ENCODE measurements around the gene ANKRD23.
A peak's percentile ranks its signal among the peaks of the same experiment; 100 is the strongest.

The ANKRD23 gene

DNA sequence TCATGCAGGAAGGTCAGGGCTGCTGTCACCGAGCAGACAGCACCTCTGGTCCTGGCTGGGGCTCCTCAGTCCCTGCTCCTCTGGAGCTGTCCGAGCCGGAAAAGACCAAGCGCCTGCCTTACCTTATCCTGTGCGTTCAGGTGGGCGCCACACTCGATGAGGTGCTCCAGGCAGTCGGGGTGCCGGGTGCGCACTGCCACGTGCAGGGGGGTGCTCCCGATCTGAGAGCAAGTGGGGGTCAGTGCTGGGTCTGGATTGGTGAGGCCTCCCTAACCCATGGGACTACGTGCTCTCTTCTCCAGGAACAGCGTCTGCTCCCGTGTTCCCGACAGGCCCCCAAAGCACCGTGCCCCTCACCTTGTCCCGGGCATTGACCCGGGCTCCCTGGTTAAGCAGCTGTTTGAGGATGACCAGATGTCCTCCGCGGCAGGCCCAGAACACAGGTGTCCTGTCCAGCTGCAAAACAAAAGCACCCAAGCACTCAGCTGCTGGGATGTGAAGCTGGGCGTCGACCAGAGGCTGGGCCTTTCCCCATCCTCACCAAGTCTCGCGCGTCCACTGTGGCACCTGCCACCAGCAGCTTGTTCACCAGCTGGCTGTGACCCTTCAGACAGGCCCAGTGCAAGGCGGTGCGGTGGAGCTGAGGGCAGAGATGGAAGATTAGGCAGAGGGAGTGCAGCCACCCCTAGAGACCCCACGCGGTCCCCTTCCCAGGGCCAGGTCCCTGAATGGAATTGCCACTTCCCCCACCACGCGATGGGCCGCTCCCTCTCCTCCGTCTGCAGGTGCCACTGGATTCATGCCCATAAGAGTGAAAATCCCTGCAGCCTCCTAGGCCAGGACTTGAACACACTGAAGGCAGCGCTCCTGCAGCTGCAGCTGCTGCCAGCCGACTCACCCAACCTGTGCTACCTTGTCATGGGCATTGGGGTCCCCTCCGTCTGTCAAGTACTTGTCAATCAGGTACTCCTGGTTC is 3.7 kb downstream of the ANKRD23 start:
- H3K4me3 ChIP-seq (ENCODE audit: low read depth, low read length) = no peak overlapping the region

GRCh38 chr2:96839293-96839874 is 4.4 kb downstream of the ANKRD23 start:
- no peak overlapping the region for H3K4me3 ChIP-seq (ENCODE audit: low read depth, low read length)

DNA sequence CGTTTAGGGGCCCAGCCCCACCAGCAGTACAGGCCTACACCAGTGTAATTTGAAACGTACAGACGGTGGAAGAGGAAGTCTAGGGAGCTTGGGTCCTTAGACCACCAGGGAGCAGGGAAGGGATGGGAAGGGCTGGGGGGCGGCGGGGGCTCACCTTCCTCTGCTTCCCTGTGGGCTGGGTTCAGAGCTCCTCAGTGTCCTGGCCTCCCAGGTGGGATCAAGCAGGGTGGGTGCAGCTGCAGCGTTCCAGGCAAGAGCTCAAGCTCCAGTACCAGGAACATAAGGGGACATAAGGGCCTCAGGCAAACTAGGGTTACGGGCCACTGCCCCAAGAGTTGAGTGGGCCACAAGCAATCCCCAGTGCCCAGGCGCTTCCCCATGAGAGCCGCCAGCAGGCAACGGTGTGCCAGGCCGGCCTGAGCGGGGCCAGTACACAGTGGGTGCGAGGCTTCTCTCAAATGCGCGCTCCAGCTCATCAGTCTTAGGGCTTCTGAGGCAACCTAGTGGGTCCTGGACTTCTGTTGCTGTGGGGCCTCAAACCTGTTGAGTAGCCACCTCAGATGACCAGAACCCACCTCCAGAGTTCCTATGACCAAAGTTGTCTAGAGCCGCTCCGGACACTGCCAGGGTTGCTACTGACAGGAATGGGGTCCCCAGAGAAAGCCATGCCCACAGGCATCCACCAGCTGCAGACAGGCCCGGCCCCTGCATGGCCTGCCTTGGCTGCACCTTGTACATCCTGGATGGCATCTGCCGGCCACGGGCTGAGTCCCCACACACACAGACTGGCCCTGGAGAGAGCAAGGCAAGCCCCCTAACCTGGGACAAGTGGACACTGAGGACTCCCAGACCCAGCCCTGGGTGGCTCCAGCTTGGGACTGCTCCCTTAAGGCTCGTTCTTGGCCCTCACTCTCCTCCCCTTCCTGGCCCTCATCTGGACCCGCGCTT is 5.2 kb downstream of the ANKRD23 start:
- H3K4me3 ChIP-seq (ENCODE audit: low read depth, low read length) = no peak overlapping the region

- no peak overlapping the region for H3K4me3 ChIP-seq (ENCODE audit: low read depth, low read length)
Measured at GRCh38 chr2:96837575-96837974, 6.2 kb downstream of the ANKRD23 start.

DNA sequence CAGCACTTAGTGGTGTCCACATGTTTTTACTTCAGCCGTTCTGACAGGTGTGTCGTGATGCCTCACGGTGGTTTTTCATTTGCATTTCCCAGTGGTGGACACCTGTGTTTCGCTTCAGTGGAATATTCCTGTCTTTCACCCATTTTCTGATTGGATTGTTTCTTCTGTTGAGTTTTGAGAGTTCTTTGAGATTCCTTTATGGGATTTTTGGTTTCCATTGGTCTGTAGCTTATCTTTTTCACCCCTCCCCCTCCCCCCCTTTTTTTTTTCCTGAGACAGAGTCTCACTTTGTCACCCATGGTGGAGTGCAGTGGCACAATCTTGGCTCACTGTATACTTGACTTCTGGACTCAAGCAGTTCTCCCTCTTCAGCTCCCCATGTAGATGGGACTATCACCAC is 8.0 kb downstream of the ANKRD23 start:
- no peak overlapping the region for H3K4me3 ChIP-seq (ENCODE audit: low read depth, low read length)

DNA sequence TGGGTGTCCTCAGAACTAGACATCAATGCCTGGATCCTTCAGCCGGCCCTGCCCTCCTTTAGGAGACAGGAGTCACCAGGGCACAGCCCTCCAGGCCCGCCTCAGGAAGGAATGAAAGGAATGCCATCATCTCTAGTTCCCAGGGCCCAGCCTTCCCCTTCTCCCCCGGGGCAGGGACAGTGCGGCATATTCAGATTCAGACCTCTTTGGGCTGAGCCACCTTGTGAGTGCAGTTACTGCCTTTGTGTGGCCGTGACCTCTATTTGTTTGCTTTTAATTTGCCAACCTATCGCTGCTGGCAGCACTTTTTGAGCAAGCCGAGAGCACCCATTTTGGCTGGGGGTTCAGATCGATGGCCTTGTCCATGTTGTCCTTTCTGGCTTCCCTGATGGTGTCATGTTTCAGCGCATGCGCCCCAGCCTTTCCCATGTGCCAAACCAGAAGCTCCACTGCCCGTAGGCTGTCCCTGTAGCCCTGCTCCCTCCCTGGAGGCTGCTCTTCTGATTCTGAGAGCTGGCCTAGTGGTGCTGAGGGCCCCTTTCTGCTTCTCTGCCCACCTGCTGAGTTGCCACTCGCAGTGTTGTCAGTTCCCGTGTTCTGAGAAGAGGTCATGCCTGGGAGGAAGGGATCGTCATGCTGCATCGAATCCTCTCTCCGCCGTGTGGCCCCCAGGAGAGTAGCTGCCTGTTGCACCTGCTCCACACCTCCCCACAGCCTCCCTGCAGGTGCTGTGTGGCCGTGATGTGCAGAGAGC is 10.9 kb downstream of the ANKRD23 start:
- H3K4me3 ChIP-seq (ENCODE audit: low read depth, low read length) = peak overlapping the region; percentile 6

DNA sequence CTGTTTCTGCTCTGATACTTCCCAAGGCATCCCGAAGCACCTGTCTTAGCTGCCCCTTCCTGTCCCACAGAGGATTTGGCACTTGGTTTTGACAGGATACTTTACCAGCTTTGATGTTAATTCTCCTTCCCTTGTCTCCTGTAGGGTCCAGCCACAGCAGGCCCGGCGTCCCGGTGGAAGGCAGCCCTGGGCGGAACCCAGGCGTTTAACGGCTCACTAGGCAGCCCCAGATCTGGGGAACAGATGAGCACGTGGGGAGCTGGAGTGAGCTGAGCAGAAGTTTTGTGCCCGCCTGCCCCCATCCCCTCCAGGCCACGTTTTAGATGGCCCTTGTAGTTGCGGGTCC is 11.4 kb downstream of the ANKRD23 start:
- H3K4me3 ChIP-seq (ENCODE audit: low read depth, low read length) = no peak overlapping the region

DNA sequence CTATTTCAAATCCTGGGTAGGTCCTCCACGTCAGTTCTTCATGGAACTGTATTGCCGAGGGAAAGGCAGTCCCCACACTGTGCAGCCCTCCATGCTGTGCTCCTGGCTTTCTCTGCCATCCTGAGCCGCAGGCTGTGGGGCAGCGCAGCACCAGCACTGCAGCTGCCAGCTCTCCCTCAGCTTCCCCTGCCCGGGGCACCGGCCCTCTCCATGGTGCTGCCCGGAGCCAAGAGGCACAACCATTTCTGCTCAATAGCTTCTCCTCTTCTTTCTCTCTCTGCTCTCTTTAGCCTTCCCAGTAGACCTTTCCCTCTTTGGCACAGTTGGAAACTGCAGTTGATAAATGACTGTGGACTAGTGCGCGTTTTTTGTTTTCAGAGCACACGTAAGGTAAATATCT is 12.1 kb downstream of the ANKRD23 start:
- H3K4me3 ChIP-seq (ENCODE audit: low read depth, low read length) = no peak overlapping the region

DNA sequence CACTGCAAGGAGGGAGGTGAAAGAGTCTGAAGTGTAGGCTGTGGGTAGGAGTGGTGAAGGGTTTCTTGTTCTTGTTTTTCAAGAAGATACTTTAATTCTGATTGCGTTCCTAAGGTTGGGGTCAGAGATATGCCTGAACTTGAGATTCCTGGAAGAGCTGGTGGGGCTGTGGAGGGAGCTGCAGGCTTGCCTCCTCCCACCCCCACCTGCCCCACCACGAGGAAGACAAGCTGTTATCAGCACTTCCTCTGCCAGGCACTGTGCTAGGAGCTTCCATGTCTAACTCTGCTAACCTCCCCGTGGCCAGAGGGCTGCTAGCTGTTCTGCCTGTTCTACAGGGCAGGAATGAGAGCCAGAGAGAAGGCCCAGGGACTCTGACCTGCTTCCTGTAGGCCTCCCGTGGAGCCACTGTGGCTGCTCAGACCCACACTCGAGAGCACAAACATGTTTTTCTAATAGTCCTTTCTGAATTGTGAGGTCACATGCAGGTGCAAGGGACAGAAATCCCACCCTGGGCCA is 13.7 kb downstream of the ANKRD23 start:
- no peak overlapping the region for H3K4me3 ChIP-seq (ENCODE audit: low read depth, low read length)

DNA sequence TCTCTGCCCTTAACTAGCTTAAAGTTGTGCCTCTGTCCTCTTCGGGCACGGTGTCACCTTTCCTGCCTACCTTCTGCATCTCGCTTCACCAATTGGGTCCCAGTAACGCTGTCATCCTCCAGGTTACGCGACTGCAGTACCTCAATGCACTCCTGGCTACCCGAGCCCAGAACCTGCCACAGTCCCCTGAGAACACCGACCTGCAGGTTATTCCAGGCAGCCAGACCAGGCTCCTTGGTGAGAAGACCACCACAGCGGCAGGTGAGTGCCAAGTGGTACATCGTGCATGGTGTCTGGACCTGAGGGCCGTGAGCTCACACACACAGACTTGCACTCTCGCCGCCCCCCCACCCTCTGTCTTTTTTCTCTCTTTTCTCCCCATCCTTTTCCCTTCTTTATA is 14.9 kb downstream of the ANKRD23 start:
- H3K4me3 ChIP-seq (ENCODE audit: low read depth, low read length) = no peak overlapping the region

GRCh38 chr2:96828436-96828835 is 15.4 kb downstream of the ANKRD23 start:
- no peak overlapping the region for H3K4me3 ChIP-seq (ENCODE audit: low read depth, low read length)

DNA sequence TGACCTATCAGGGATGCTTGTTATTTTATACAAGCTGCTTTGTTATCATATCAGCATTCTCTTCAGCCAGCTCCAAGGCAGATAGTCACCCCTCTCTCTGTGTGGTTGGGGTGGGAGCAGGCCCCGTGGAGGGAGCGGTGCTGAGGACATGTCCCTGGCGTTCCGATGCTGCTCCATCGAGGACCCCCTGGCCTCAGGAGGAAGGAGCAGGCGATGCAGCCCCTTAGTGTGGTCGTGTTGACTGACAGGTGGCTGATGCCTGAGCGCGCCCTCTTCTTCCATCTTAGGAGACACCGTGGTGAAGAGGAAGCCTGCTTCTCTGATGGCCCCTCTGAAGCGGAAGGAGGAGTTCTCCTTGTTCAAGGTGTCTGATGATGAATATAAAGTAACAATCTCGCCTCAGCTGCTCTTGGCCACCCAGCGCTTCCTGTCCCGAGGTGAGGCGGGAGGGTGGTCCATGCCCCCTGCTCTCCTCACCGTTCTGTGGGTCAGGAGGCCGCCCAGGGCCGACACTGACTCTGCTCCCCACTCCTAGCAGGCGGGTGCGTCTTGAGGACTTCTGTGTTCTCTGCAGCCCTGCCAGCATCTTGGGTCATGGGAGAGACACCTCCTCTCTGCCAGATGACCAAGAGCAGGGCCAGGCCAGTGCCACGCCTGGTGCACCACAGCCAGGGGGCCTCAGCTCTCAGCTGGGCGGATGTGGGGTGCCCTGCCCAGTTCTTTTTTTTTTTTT is 17.1 kb downstream of the ANKRD23 start:
- H3K4me3 ChIP-seq (ENCODE audit: low read depth, low read length) = no peak overlapping the region

DNA sequence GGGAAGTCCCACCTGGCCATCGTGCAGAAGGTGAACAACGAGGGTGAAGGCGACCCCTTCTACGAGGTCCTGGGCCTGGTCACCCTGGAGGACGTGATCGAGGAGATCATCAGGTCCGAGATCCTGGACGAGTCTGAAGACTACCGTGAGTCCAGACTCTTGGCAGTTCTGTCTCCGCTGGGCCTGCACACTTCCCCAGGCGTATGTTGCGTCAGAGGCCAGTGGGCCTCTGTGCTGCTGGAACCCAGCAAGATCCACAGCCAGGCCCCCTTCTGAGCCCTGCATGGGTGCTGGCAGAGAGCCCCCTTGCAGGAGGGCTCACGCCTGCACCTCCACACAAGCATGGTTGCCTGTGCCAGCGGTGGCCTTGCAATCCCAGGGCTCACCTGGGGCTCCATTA is 18.8 kb downstream of the ANKRD23 start:
- no peak overlapping the region for H3K4me3 ChIP-seq (ENCODE audit: low read depth, low read length)

GRCh38 chr2:96824079-96824870 is 19.5 kb downstream of the ANKRD23 start:
- H3K4me3 ChIP-seq (ENCODE audit: low read depth, low read length) = no peak overlapping the region

- H3K4me3 ChIP-seq (ENCODE audit: low read depth, low read length) = no peak overlapping the region
Measured at GRCh38 chr2:96823198-96823597, 20.6 kb downstream of the ANKRD23 start.

DNA sequence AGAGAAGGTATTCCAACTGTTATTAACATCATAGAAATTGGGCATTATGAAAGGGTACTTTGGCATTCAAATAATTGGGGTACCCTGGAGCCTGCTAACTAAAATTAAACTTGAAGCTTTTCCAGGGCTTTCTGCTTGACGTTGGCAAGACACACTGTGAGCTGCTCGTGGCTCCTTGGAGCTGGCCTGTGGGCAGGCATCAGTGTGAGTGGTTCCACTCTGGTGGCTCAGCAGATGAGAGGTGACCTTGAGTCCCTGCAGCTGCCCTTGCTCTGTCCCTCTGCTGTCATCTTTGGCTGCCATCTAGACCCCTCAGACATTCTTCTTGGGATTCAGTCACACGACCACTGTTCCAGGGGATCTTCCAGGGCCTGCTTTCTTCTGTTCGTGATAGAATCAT is 21.0 kb downstream of the ANKRD23 start:
- H3K4me3 ChIP-seq (ENCODE audit: low read depth, low read length) = no peak overlapping the region

DNA sequence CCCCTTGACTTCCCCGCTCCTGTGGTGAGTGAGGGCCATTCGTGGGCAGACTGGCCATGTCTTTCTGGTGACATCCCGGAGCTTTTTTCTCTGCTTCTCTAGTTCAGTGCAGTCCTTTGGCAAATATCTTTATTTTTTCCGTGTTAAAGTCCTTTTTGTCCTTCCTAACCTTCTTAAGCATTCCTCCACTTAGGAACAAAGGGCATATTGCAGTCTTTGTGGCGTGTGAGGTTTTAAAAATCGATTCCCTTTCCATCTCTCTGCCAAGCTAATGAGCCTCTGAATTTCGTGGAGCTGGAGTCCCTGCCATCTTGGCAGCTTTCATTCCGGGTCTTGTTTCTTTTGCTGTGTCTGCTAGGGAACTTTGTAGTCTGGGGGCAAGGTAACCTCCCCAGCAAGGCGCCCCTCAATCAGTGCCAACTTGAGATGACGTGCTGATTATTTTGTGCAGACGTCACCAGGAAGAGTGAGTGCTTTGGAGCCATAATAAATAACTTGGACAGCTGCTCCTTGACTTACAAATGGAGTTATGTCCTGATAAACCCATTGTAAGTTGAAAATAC is 22.6 kb downstream of the ANKRD23 start:
- no peak overlapping the region for H3K4me3 ChIP-seq (ENCODE audit: low read depth, low read length)

GRCh38 chr2:96819876-96820511 is 23.8 kb downstream of the ANKRD23 start:
- H3K4me3 ChIP-seq (ENCODE audit: low read depth, low read length) = no peak overlapping the region
